H1 (cell line): ENCODE results near the gene GADD45B. TPM values are rescaled to one million over a fixed set of nuclear protein-coding genes. Genes with fewer than 3 reads are reported as not detected.
A peak's percentile ranks its signal among the peaks of the same experiment; 100 is the strongest.

Source experiments
- CHD1 ChIP-seq: IDR thresholded peaks from 2 replicates; pipeline ENCODE4 v1.6.1; 2012; ENCODE audit warnings: low read depth, low read length, improper control_type of control experiment
- CTCF ChIP-seq, 3 experiments: IDR thresholded peaks; 1 replicate in 2 of 3; 2 replicates in 1 of 3; pipeline versions ENCODE4 v1.5.1 to v1.6.1; 2011; ENCODE audit warnings: low read length in 3 of 3, mild to moderate bottlenecking in 3 of 3, inconsistent platforms in 2 of 3, low read depth in 1 of 3, moderate library complexity in 1 of 3; ENCODE audit not compliant: insufficient read depth in 1 of 3; ENCODE audit errors: control extremely low read depth in 1 of 3
- E2F6 ChIP-seq: IDR thresholded peaks from 2 replicates; pipeline ENCODE4 v1.6.1; 2012; ENCODE audit warnings: inconsistent platforms
- GTF2F1 ChIP-seq: IDR thresholded peaks from 2 replicates; pipeline ENCODE4 v1.6.1; 2012; ENCODE audit warnings: low read depth, low read length, improper control_type of control experiment, borderline replicate concordance
- JUN ChIP-seq: IDR thresholded peaks from 2 replicates; pipeline ENCODE4 v1.6.1; 2011; ENCODE audit warnings: low read depth, mild to moderate bottlenecking, improper control_type of control experiment, low read length
- KDM1A ChIP-seq: fragments of 200-600, 300-600 bp; sonication (generic); IDR thresholded peaks from 2 replicates; pipeline ENCODE4 v1.7.1; 2016; ENCODE audit warnings: mild to moderate bottlenecking, low read length, borderline replicate concordance
- PHF8 ChIP-seq: fragments of 200-600 bp; sonication (generic); conservative IDR thresholded peaks from 2 replicates; pipeline ENCODE4 v1.7.1; 2012; ENCODE audit warnings: low read depth, mild to moderate bottlenecking, inconsistent platforms, low read length, moderate library complexity
- POLR2AphosphoS5 ChIP-seq: IDR thresholded peaks from 2 replicates; pipeline ENCODE4 v1.6.1; 2011; ENCODE audit warnings: low read depth, low read length
- RNF2 ChIP-seq: fragments of 200-900, 300-1000 bp; sonication (generic); IDR thresholded peaks from 2 replicates; pipeline ENCODE4 v1.7.1; 2016; ENCODE audit warnings: borderline replicate concordance, low read depth, mild to moderate bottlenecking, antibody characterized with exemption, low read length; ENCODE audit not compliant: poor library complexity, severe bottlenecking; ENCODE audit errors: missing control alignments
- RXRA ChIP-seq: IDR thresholded peaks from 2 replicates; pipeline ENCODE4 v1.6.1; 2011; ENCODE audit warnings: low read depth, mild to moderate bottlenecking, low read length, moderate library complexity; ENCODE audit not compliant: insufficient read depth
- SAP30 ChIP-seq: fragments of 300-600 bp; sonication (generic); IDR thresholded peaks from 2 replicates; pipeline ENCODE4 v1.7.1; 2012; ENCODE audit warnings: low read length, moderate library complexity, mild to moderate bottlenecking, inconsistent platforms; ENCODE audit not compliant: insufficient read depth, insufficient replicate concordance
- SIN3A ChIP-seq, 2 experiments: IDR thresholded peaks in 1 of 2; conservative IDR thresholded peaks in 1 of 2; 2 replicates each; pipeline ENCODE4 v1.6.1; 2011 to 2012; ENCODE audit warnings: low read length in 2 of 2, improper control_type of control experiment in 1 of 2, low read depth in 1 of 2, mild to moderate bottlenecking in 1 of 2
- SP2 ChIP-seq: IDR thresholded peaks from 2 replicates; pipeline ENCODE4 v1.6.1; 2012; ENCODE audit warnings: mild to moderate bottlenecking, low read length, inconsistent platforms
- TCF12 ChIP-seq: IDR thresholded peaks from 2 replicates; pipeline ENCODE4 v1.6.1; 2011; ENCODE audit warnings: low read depth, mild to moderate bottlenecking, low read length
- polyA plus RNA-seq, 7 experiments: library from polyadenylated mRNA; depleted of rRNA in 3 of 7; stranded (reverse) in 5 of 7; unstranded in 2 of 7; fragments of >200 nt in 5 of 7; fragments of 200-250 nt in 2 of 7; gene quantifications; 1 replicate in 5 of 7; 2 replicates in 1 of 7; 4 replicates in 1 of 7; pipeline versions ENCODE4 v1.2.1 to v1.2.3, GENCODE V29; 2011 to 2013; ENCODE audit warnings: missing spikeins in 2 of 7, mixed read lengths in 2 of 7
- total RNA-seq: library from RNA; stranded (reverse); fragmentation: NEBNext Ultra II Directional; extraction: Animal tissue kit (Norgen Biotek cat#: 25700); gene quantifications from 2 replicates; pipeline ENCODE4 v1.2.1, GENCODE V29; 2021

Gene GADD45B
- total and polyA plus RNA-seq, 2 of the 8 experiments (the other 6 are each of a cell fraction or from before 2014, with no cell fraction given): 7.4 to 11.4 TPM

GRCh38 chr19:2426611-2427428 lies 49.1 kb upstream of the GADD45B start (continued):
- TF ChIP-seq CTCF (IDR thresholded peaks at IDR 0.05; ENCODE audit: control extremely low read depth in 1 of 3, insufficient read depth in 1 of 3, low read depth in 1 of 3, low read length in 3 of 3) (peak; percentile 6 to 14 (median 11); a peak in 3 of 4 replicates), POLR2AphosphoS5 (peak; percentile 86), RNF2 (no peak), E2F6 (peak; percentile 89), SIN3A (conservative IDR thresholded peaks at IDR 0.05 in 1 of 2, IDR thresholded peaks at IDR 0.05 in 1 of 2; ENCODE audit: low read depth in 1 of 2, low read length in 2 of 2) (peak in 1 of 2 experiments; percentile 23; a peak in 1 of 4 replicates), GTF2F1 (no peak), PHF8 (no peak), RXRA (no peak), KDM1A (no peak), SP2 (no peak), CHD1 (no peak), TCF12 (no peak), JUN (no peak), SAP30 (peak; percentile 19)
